Cardiac septum (tissue), 1 donor: ENCODE measurements around the gene ZNF564. TPM values are rescaled to one million over a fixed set of nuclear protein-coding genes. Genes with fewer than 3 reads are reported as not detected.
A peak's percentile ranks its signal among the peaks of the same experiment; 100 is the strongest.
"Not testable (repeated sequence)": the region's sequence is repeated elsewhere in the genome, so short reads cannot be mapped to it uniquely, and the experiment has no call there.

ENCODE experiments used
- DNase-seq: peaks from one replicate; pipeline ENCODE4 v3.0.0-alpha.2; 2020; ENCODE audit warnings: low spot score
- intact Hi-C: fragments of 100-400 bp; cut with DNase I; formaldehyde crosslinking; loops from one replicate; pipeline ENCODE4 v1.14.0; 2022
- total RNA-seq: library from RNA; stranded (reverse); fragmentation: NEBNext Ultra II Directional; extraction: Animal tissue kit (Norgen Biotek cat#: 25700); gene quantifications from one replicate; pipeline ENCODE4 v1.2.1, GENCODE V29; 2021
- donor health status: DM: no; HTN: no; CAD: no.

The ZNF564 gene
- total RNA-seq, 1 donor from 2014 or later: 9.3 TPM

GRCh38 chr19:12521996-12522395 is 29.3 kb downstream of the ZNF564 start:
- no peak for DNase-seq
- intact Hi-C loops: no loop called here

DNA sequence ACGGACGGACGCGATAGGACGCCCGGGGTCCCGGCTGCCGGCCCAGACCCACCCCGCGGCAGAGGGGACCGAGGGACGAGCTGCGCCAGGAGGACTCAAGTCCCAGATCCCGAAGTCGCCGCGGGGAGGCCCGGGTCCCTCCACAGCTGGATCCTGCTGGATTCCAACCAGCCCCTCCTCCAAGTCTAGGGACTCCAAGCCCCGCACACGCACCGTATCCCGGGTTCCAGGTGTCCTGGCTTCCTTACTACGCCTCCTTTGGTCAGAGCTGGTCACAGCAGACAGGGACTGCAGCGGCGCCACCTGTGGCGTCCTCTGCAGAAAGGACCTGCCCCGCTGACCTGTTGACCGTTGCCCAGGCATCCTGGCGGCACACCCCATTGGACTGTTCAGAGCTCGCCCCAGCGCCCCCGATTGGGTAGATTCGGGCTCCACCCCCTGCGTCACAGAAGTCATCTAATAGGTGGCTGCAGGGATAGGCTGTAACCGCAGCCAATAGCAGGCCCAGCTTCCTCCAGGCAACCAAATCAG is 37.7 kb downstream of the ZNF564 start:
- DNase-seq: no peak
- intact Hi-C loops: no loop called here

DNA sequence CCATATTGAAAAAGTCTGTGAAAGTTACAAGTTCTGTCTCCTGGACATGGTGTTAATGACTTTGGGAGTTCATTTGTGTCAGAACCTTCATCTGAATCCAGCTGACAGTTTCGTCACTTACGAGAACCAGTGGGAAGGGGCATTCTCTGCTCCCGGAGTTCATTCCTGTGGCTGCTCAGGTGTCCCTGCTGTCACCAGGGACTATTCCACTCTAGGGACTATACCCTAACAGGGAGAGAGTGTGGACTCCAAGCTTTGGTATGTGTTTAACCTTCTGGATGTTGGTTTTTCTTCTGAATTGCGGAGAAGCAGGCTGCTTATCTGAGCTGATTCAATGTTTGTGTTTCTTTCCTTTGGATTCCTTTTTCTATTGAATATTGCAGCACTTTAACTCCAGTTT is 54.2 kb downstream of the ZNF564 start:
- no peak for DNase-seq
- intact Hi-C loops: loop anchor here (2.0 to 5.0 kb wide), 2 partner anchors 55 to 96 kb away; partner anchors contain the start of genes ZNF564 and ZNF799

DNA sequence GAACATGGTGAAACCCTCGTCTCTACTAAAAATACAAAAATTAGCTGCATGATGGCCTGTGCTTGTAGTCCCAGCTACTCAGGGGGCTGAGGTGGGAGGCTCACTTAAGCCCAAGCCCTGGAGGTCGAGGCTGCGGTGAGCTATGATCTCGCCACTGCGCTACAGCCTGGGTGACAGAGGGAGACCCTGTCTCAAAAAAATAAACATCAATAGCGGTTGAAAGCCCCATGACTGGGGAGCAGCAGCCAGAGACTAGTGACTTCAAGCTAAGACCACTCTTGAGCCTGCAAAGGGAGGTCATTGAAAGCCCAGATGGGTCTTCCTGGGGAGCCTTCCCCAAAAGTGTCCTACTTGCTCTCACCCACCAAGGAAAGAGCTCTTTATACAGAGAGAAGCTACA is 54.8 kb downstream of the ZNF564 start:
- intact Hi-C loops: loop anchor here (2.0 to 5.0 kb wide), 2 partner anchors 56 to 96 kb away; partner anchors contain the start of genes ZNF564 and ZNF799
- DNase-seq: no peak

GRCh38 chr19:12495002-12495802 is 56.1 kb downstream of the ZNF564 start:
- DNase-seq: peak; percentile 95
- intact Hi-C loops: loop anchor here (5.0 kb wide), 1 partner anchor 57 kb away; the partner anchor contains the start of gene ZNF564

DNA sequence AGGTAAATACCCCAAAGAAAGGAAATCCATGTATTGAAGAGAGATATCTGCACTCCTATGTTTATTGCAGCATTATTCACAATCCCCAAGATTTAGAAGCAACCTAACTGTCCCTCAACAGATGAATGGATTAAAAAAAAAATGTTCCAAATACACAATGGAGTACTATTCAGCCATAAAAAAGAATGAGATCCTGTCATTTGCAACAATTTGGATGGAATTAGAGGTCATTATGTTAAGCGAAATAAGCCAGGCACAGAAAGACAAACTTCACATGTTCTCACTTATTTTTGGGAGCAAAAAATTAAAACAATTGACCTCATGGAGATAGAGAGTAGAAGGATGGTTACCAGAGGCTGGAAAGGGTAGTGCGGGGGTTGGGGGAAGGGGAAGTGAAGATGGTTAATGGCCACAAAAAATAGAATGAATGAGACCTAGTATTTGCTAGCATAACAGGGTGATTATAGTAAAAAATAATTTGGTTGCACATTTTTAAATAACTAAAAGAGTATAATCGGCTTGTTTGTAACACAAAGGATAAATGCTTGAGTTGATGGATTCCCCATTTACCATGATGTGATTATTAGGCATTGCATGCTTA is 56.9 kb downstream of the ZNF564 start:
- no peak for DNase-seq
- intact Hi-C loops: no loop called here

DNA sequence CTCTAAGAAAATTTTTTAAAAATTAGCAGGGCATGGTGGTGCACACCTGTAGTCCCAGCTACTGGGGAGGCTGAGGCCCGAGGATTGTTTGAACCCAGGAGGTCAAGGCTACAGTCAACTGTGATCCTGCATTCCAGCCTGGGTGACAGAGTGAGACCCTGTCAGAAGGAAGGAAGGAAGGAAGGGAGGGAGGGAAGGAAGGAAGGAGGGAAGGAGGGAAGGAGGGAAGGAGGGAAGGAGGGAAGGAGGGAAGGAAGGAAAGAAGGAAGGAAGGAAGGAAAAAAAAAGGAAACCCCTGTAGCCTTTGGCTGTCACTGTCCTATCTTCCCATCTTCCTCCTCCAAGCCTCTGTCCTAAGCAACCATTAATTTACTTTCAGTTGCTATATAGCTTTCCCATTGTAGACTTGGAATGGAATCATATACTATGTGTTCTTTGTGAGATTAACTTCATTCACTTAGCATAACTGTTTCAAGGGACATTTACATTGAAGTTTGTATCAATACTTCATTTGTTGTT is 65.0 kb downstream of the ZNF564 start:
- DNase-seq, intact Hi-C loops: not testable (repeated sequence)

- intact Hi-C loops: no loop called here
- DNase-seq: no peak
These were observed 65.7 kb downstream of the ZNF564 start for GRCh38 chr19:12485571-12485970.

DNA sequence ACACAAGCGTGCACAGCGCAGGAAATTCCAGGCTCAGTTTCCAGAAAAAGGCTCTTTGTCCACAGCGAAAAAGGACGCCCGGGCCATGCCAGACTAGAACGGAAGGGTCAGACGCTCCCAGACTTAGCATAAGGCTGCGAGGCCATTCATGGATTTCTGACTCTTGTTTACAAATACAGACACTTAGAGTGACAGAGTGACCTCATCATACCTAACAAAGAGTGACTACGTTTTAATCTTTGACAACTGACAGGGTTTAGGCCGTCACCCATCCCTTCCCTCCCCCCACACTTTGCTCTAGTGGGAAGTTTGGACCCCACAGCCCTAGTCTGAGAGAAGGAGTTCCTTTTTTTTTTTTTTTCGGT is 66.2 kb downstream of the ZNF564 start:
- no peak for DNase-seq
- intact Hi-C loops: no loop called here

- DNase-seq: peak; percentile 96
- intact Hi-C loops: no loop called here
These were observed 66.8 kb downstream of the ZNF564 start, which contains the start of gene ZNF709 for GRCh38 chr19:12484371-12485051. ZNF709 (minus strand) TSS chr19:12484816; CDS start chr19:12484657, 159 bp downstream.

- no peak for DNase-seq
- intact Hi-C loops: no loop called here
These were observed 67.3 kb downstream of the ZNF564 start for GRCh38 chr19:12484011-12484370.

GRCh38 chr19:12482509-12482886 is 68.8 kb downstream of the ZNF564 start:
- intact Hi-C loops: loop anchor here (2.0 kb wide), 1 partner anchor 42 kb away; the partner anchor contains the start of gene ZNF443
- DNase-seq: no peak

- intact Hi-C loops: loop anchor here (2.0 kb wide), 1 partner anchor 41 kb away; the partner anchor contains the start of gene ZNF443
- DNase-seq: no peak
These were observed 69.3 kb downstream of the ZNF564 start for GRCh38 chr19:12481781-12482508.

DNA sequence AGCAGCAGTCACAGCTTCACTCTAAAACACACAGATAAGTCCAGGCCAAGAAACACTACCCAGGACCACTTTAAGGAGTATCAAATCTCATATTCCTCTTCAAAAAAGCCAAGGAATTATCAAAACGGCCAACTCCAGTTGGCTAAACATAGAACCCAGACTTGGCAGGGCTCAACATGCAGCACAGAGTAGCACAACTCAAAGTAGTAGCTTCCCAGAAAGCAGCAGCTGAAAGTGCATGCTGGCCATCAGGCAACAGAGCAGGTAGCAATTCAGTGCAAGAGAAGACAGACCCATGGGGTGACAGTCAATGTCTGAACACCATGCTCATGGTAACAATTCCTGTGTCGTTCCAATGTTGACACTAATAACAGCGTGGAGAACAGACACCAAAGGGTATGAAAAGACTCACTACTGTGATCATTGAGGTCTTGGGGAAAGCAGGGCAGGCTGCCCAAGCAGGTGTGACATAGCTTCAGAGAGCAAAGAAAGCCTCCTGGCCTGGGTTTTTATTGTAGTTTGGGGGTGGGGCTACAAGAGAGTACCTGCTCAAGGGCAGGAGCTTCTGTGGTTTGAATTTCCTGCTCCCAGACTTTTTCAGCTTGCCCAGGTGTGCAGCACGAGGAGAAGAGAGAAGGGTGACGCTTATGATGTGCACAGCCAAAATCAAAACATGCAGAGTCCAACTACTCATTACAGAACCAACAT is 72.9 kb downstream of the ZNF564 start:
- DNase-seq: no peak
- intact Hi-C loops: no loop called here

Other genes starting within 250 kb of the ZNF564 start
- gene ZNF563, start 217.8 kb downstream of the ZNF564 start, total RNA-seq: 3.7 TPM
- gene ZNF442, start 185.8 kb downstream of the ZNF564 start, total RNA-seq: 4.3 TPM
- 1.9 TPM for gene ZNF799, start 150.2 kb downstream of the ZNF564 start, total RNA-seq
- gene ZNF443, start 110.5 kb downstream of the ZNF564 start, total RNA-seq: 2.0 TPM
- gene ZNF709, start 66.7 kb downstream of the ZNF564 start, total RNA-seq: 0.94 TPM
- 5.1 TPM for gene ZNF490, start 59.3 kb upstream of the ZNF564 start, total RNA-seq
- gene ZNF791, start 59.4 kb upstream of the ZNF564 start, total RNA-seq: 14.8 TPM
- 20.6 TPM for gene MAN2B1, start 115.3 kb upstream of the ZNF564 start, total RNA-seq
- 10.0 TPM for gene WDR83, start 115.3 kb upstream of the ZNF564 start, total RNA-seq
- 49.0 TPM for gene DHPS, start 130.4 kb upstream of the ZNF564 start, total RNA-seq
- gene GNG14, start 136.5 kb upstream of the ZNF564 start, total RNA-seq: not detected
- 2.2 TPM for gene FBXW9, start 145.1 kb upstream of the ZNF564 start, total RNA-seq
- 50.4 TPM for gene TNPO2, start 172.4 kb upstream of the ZNF564 start, total RNA-seq
- 111 TPM for gene TRIR, start 183.2 kb upstream of the ZNF564 start, total RNA-seq
- 58.4 TPM for gene GET3, start 186.0 kb upstream of the ZNF564 start, total RNA-seq
- gene BEST2, start 200.3 kb upstream of the ZNF564 start, total RNA-seq: not detected
- 101 TPM for gene HOOK2, start 224.1 kb upstream of the ZNF564 start, total RNA-seq
- 97.7 TPM for gene JUNB, start 240.0 kb upstream of the ZNF564 start, total RNA-seq